Loucy (cell line): Measurements from ENCODE around the gene WIZ.

Experiments
- H2AFZ ChIP-seq: fragments of 200-600 bp; sonication (generic); 2 replicates; pipeline ENCODE4 v1.6.0; 2016; ENCODE audit warnings: antibody characterized with exemption, mild to moderate bottlenecking, low read length, moderate library complexity
- H3F3A ChIP-seq: fragments of 200-600 bp; 2 replicates; pipeline ENCODE4 v1.6.0; 2016; ENCODE audit warnings: antibody characterized with exemption, low read depth, mild to moderate bottlenecking
- H3K27me3 ChIP-seq: fragments of 200-600 bp; sonication (generic); 2 replicates; pipeline ENCODE4 v1.6.1; 2014; ENCODE audit warnings: low read length, mild to moderate bottlenecking; ENCODE audit not compliant: insufficient read depth, poor library complexity, severe bottlenecking
- H3K36me3 ChIP-seq: fragments of 200-600 bp; sonication (generic); 2 replicates; pipeline ENCODE4 v1.6.1; 2016; ENCODE audit warnings: low read length; ENCODE audit not compliant: insufficient read depth
- H3K4me1 ChIP-seq: fragments of 200-600 bp; sonication (generic); 2 replicates; pipeline ENCODE4 v1.5.1; 2014; ENCODE audit warnings: low read length, mild to moderate bottlenecking; ENCODE audit not compliant: insufficient read depth, poor library complexity, severe bottlenecking
- H3K4me2 ChIP-seq: fragments of 200-600 bp; sonication (generic); 2 replicates; pipeline ENCODE4 v1.6.0; 2014; ENCODE audit warnings: antibody characterized with exemption, low read length, low read depth, mild to moderate bottlenecking; ENCODE audit not compliant: poor library complexity, severe bottlenecking
- H3K4me3 ChIP-seq: fragments of 200-600 bp; sonication (generic); 2 replicates; pipeline ENCODE4 v1.5.1; 2014; ENCODE audit warnings: low read length, mild to moderate bottlenecking, mixed read lengths; ENCODE audit not compliant: poor library complexity, severe bottlenecking
- H3K79me2 ChIP-seq: fragments of 200-600 bp; sonication (generic); 2 replicates; pipeline ENCODE4 v1.6.1; 2014; ENCODE audit warnings: low read length; ENCODE audit not compliant: insufficient read depth
- H3K9ac ChIP-seq: fragments of 200-600 bp; sonication (generic); 2 replicates; pipeline ENCODE4 v1.6.0; 2014; ENCODE audit warnings: mild to moderate bottlenecking, low read depth, low read length, moderate library complexity; ENCODE audit not compliant: poor library complexity, severe bottlenecking
- H3K9me2 ChIP-seq: fragments of 200-600 bp; sonication (generic); replicated peaks from 2 replicates; pipeline ENCODE4 v1.6.1; 2016; ENCODE audit warnings: low read depth, low read length, mixed read lengths
- H3K9me3 ChIP-seq: fragments of 200-600 bp; sonication (generic); 2 replicates; pipeline ENCODE4 v1.6.1; 2014; ENCODE audit warnings: mild to moderate bottlenecking, antibody characterized with exemption, low read length, low read depth; ENCODE audit not compliant: insufficient read depth
- H4K20me1 ChIP-seq: fragments of 200-600 bp; sonication (generic); 2 replicates; pipeline ENCODE4 v1.6.0; 2014; ENCODE audit warnings: antibody characterized with exemption, low read length, mild to moderate bottlenecking; ENCODE audit not compliant: insufficient read depth, poor library complexity, severe bottlenecking
- EZH2phosphoT487 ChIP-seq: fragments of 200-600 bp; IDR thresholded peaks from 2 replicates; pipeline ENCODE4 v1.6.1; 2018; ENCODE audit warnings: antibody characterized with exemption, mild to moderate bottlenecking, moderate library complexity, borderline replicate concordance
- TF ChIP-seq, protein P1 (sequence below): fragments of 200-600 bp; sonication (generic); conservative IDR thresholded peaks from 2 replicates; pipeline ENCODE4 v1.5.1; 2014; ENCODE audit warnings: mild to moderate bottlenecking, antibody characterized with exemption, low read length

WIZ gene

DNA sequence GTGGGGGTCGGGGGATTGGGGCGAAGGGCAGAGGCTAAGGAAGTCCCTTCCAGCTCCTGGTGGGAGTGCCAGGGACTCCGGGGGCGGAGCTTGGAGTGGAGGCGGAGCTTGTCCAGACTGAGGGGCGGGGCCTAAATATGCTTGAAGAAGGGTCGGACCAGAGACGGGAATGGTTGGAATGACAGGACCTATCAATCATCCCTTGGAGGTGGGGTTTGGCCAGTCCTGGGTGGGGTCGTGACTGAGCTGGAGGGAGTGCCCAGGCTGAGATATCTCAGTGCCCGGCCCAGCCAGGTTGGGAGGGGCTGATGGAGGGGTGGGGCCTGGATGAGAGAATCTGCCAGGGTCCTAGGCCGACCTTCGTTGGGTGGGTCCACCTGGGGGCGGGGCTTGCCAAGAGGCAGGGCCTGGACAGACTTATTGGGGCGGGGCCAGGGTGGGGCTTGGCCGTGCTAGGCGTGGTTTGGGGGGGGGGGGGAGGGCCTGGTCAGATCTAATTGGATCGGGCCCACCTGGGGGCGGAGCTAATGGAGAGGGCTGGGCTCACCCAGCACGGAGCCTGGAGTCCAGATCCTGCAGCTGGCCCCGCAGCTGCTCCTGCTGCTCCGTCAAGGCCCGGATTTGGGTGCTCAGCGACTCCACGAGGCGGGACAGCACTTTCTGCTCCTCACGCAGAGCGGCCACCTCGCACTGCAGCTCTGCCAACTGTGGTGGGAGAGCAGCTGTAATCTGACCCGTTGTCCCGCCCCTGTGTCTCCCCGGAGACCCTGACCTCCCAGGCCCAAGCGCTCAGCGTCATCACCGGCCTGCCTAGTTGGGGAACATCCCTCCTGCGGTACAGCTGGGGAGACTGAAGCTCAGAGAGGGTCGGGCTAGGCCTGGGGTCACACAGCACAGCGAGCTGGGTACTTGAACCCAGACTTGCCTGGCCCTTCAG, 2.6 kb upstream of the WIZ start:
- Histone ChIP-seq H3K9me2 (no peaks in the 10 kb centered on the region), H3K79me2 (no peaks in the 10 kb centered on the region), H3K9me3 (no peaks in the 10 kb centered on the region), H3K4me2 (no peak overlapping the region), H3K4me3 (no peak overlapping the region), H3K27me3 (no peaks in the 10 kb centered on the region), H2AFZ (no peak overlapping the region), H3F3A (peaks cover 14% of the 10 kb centered on the region; the same call in 1 of the 2 replicates), H4K20me1 (no peaks in the 10 kb centered on the region), H3K4me1 (no peaks in the 10 kb centered on the region), H3K36me3 (peaks cover 10% of the 10 kb centered on the region; the same call in 1 of the 2 replicates), H3K9ac (no peak overlapping the region)
- TF ChIP-seq, protein P1, sequence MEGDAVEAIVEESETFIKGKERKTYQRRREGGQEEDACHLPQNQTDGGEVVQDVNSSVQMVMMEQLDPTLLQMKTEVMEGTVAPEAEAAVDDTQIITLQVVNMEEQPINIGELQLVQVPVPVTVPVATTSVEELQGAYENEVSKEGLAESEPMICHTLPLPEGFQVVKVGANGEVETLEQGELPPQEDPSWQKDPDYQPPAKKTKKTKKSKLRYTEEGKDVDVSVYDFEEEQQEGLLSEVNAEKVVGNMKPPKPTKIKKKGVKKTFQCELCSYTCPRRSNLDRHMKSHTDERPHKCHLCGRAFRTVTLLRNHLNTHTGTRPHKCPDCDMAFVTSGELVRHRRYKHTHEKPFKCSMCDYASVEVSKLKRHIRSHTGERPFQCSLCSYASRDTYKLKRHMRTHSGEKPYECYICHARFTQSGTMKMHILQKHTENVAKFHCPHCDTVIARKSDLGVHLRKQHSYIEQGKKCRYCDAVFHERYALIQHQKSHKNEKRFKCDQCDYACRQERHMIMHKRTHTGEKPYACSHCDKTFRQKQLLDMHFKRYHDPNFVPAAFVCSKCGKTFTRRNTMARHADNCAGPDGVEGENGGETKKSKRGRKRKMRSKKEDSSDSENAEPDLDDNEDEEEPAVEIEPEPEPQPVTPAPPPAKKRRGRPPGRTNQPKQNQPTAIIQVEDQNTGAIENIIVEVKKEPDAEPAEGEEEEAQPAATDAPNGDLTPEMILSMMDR, result no peak
- no peak for TF ChIP-seq EZH2phosphoT487

DNA sequence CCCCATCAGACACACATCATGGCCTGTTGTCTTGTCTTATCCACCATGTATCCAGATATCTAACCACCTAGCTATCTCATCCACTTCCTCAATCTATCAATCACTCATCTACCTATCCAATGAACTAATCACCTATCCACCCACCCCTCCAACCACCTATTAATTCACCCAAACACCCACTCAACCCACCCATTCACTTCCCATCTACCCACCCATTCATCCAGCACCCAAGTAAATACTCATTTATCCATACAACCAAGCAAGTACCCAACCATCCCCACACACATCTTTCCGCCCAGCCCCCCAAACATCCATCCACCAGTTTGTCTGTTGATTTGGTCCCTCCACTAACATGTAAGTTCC, 753 bp upstream of the WIZ start:
- Histone ChIP-seq H3K27me3 (no peaks in the 10 kb centered on the region), H3K36me3 (no peaks in the 10 kb centered on the region; the same call in 1 of the 2 replicates), H3K4me3 (no peak overlapping the region), H3K4me1 (no peaks in the 10 kb centered on the region), H4K20me1 (no peaks in the 10 kb centered on the region), H3K79me2 (no peaks in the 10 kb centered on the region), H3K4me2 (no peak overlapping the region), H3K9me3 (no peaks in the 10 kb centered on the region), H3K9me2 (no peaks in the 10 kb centered on the region), H2AFZ (no peak overlapping the region), H3K9ac (no peak overlapping the region), H3F3A (peaks cover 14% of the 10 kb centered on the region; the same call in 1 of the 2 replicates)
- TF ChIP-seq, protein P1, result no peak
- TF ChIP-seq EZH2phosphoT487, result no peak

DNA sequence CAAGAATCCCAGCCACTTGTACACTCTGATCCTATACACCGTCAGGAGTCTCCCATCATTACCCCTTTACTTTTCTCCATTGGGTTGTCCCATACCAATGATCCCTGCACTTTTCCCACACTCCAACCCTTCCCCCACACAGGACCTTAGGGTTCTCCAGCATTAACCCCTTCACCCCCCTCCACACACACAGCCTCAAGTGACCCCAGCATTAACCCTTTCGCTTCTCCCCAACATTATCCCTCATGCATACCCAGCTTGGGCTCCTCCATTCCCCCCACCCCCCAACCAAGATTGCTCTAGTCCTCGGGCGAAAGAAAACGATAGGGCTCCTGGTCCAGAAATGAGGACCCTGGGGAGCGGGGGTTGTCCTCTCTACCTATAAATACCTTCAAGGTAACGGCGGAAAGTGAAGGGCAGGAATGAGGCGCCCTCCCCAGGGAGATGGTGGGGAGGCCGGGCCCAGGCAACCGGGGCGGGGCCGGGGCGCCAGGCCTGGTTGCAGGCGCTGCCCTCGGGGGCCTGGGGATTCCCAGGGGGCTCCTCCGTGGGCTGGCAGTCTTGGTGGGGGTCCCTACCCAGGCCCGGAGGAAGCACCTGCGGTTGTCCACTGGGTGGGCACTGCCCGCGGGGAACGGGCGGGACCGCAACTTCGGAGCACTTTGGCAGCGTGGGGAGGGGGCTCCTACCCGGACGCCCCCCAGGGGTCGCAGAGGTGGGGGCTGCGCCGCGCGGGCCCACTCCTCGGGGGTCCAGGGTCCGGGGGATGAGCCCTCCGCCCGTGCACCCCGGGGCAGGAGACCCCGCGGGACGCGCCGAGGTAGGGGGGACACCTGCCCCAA, 757 bp downstream of the WIZ start:
- Histone ChIP-seq H2AFZ (no peak overlapping the region), H3K79me2 (no peaks in the 10 kb centered on the region), H3K36me3 (no peaks in the 10 kb centered on the region; the same call in 1 of the 2 replicates), H3K4me1 (no peaks in the 10 kb centered on the region), H3K4me2 (no peak overlapping the region), H3F3A (peaks cover 14% of the 10 kb centered on the region; the same call in 1 of the 2 replicates), H3K9me2 (no peaks in the 10 kb centered on the region), H3K27me3 (no peaks in the 10 kb centered on the region), H3K9ac (no peak overlapping the region), H4K20me1 (no peaks in the 10 kb centered on the region), H3K4me3 (no peak overlapping the region), H3K9me3 (no peaks in the 10 kb centered on the region)
- TF ChIP-seq, protein P1, result no peak
- no peak for TF ChIP-seq EZH2phosphoT487
